ENCODE measurements around the gene BPIFA3.

BPIFA3 gene

DNA sequence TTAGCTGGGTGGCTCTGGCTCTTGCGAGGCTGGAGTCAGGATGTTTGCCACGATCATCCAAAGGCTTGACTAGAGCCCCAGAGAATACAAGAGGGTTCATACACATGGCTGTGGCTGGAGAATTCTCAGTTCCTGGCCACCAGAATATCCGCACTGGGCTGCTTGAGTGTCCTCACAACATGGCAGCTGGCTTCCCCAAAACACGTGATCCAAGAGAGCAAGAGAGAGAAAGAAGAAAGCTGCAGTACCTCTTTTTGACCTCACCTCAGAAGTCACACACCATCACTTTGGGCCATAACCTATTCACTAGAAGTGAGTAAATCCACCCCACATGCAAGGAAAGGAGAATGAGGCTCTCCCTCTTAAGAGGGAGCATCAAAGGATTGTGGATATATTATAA lies 44.3 kb downstream of the BPIFA3 start:
- DNase-seq (ENCODE audit: low read depth, low spot score), result no peak

DNA sequence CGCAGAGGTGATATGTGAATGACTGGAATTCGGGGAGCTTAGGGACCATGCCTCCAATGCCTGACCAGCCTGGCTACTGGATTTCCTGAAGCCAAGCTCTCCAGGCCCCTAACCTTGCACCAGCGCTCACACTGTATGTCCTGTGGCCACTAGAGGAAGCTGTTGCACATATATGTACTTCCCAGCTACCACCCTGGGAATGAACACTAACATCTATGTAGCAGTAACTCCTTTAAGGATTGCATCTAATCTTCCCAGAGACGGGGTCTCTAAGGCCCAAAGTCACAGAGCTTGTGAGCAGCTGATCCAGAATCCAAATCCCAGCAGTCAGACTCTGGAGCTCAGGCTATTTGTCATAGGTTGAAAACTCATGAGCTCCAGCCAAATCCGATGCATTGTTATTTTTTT lies 45.5 kb downstream of the BPIFA3 start:
- peak; percentile 38 for DNase-seq (ENCODE audit: low read depth, low spot score)

DNA sequence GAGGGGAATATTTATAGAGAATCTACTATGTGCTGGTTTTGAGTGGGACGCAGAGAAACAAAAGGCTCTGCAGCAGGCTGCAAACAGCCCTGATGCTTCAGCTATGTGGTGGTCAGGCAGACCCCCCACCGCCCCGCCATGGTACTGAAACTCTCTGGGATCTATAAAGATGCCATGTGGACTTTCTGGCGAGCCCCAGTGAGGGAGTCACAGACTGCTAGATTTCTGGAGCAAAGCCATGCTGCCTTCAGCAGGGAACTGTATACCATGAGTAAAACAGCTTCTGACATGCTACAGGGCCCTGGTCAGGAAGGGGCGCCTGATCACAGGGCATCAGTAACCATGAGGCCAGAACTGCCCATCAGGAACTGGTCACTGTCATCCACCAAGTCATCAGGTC lies 46.6 kb downstream of the BPIFA3 start:
- DNase-seq (ENCODE audit: low read depth, low spot score), result no peak

DNA sequence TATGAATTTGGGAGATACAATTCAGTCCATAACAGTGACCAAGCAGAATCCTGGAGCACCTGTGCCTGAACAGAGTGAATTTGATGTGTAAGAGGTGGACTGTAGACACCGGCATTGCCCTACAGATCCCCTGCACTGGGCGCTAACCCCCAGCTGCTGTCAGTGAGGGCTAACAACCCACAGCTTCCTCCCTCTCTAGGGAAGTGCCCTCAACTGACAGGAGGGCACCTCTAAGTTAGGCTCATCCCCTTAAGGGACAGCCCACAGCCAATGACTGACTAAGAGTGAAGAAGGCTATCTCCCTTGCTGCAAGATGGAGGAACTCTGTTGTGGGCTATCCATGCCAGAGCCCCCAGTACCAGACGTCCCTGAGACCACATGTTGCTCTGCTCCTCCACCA lies 50.5 kb downstream of the BPIFA3 start:
- DNase-seq (ENCODE audit: low read depth, low spot score), result no peak

DNA sequence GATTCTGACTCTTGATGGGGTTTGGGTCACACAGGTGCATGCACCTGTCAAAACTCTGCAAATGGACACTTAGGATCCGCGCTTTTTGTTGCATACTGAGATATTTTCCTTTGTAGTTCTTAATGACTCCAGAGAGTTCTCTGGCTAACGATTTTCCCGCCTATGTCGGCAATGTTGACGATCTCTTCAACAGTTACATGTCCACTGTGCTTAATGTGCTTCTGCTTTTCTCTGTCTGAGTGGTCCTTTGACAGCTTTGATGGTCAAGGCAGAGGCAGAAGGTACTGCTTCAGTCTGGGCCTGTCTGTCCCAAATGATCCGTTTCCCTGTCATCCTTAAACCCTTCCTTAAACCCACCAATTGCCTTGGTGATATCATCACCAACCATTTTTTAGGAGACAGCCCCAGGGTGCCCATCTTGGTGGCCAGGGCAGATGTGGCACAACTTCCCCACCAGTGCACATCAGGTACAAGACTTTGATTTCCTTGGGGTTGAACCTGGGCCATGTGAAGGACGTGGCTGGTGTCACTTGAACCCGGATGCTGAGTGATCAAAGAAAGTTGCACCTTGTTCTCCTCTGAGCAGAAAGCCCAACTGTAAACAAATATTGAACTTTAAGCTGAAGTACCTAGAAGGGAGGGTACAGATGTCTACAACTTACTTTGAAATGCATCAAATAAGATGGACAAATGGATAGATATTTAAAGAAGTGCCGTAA lies 55.2 kb downstream of the BPIFA3 start:
- DNase-seq (ENCODE audit: low read depth, low spot score), result no peak

DNA sequence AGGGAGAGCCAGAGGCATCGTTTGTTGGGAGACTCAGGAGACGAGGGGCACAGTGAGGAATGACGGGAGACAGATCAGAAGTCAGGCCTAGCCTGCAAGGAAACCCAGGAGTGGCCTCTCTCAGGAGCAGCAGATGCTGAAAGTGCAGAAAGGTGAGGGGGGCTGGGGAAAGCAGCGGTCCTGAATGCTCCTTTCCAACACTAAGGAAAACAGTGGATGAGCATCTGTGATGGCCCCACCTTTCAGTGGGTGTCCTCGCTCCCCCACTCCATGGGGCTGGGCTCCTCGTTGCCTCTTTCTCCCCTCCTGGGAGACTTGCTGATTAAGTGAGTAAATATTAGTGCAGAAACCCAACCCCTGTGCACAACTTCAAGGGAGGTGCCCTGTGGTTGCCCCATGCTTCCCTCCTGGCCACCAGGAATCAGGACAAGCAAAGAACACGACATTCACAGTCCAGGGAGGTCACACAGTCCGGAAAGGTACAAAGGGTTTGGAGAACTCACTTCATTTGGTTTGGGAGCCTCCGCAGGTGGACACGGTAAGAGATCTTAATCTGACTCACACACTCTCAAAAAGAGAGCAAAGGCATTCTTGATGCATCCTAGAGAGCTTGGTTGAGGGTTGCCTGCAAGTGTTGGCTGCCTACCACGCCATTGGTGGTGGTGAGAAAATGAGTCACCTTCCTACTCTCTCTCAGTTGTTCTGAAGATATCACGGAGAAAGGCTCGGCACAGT lies 56.1 kb downstream of the BPIFA3 start:
- DNase-seq (ENCODE audit: low read depth, low spot score), result no peak

DNA sequence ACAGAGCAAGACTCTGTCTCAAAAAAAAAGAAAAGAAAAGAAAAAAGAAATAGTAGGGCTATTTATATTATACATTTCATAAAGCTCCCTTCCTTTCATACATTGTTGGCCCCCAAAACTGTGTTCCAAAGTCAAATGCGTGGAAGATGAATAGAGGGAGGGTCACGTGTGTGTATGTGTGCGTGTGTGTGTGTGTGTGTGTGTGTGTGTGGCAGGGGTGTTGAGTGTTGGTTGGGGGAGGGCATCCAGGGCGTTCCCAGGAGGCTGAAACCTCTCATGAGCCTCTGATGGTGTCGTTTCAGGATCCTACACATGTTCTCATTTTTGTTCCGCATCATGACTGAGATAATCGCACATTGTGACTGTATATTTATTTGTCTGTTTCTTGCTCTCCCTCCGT lies 58.1 kb downstream of the BPIFA3 start:
- no peak for DNase-seq (ENCODE audit: low read depth, low spot score)

DNA sequence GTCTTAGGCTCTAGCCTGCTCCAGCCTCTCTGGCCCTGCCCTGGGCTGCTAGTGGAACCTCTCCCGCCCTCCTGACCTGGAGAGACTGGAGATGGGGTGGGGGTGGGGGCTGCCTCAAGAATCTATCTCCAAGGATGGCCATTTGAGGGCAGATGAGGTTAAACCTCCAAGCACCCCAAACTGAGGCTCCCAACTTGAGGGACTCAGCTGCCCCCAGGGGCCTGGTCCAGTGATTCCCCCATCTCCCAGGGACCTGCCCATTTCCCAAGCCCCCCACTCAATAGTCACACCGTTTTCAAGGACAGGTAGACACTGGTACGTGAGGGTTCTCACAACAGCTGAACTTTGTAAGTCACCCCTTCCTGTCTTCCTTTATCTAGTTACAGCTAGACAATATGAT lies 58.7 kb downstream of the BPIFA3 start:
- no peak for DNase-seq (ENCODE audit: low read depth, low spot score)

DNA sequence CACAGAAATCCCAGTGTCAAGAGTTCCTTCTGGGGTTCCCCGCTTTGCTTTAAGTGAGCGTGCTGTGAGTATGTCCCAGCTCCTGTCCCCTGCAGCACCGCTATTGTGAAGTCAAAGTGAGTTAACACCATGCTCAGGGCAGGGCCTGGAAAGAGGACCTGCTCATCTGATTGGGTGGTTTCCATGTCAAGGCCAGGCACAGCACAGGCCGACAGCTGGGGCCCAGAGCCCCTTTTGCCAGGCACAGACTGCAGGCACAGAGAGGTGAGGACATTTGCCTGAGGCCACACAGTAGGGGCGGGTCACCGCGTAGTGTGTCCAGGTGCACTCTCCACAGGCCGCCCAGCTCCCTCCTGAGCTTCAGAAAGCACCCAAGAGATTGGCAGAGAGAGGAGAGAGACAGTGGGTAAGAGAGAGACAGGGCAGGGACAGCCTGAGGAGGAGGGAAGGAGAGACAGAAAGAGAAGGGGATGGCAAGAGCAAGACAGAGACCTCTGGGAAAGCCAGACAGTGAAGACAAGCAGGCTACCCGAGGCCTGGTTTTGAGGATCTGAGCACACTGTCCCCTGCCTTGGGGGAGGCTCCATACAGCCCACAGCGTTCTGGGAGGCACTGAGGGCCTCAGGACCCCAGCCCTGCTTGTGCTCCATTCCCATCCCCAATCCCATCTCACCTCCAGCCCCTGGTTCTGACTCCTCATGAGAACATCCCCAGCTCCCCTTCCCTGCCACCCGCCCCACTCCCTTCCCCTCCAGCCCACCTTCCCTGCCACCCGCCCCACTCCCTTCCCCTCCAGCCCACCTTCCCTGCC lies 59.4 kb downstream of the BPIFA3 start:
- DNase-seq (ENCODE audit: low read depth, low spot score), result no peak
